HCT116 (cell line): ENCODE results near the gene KRTAP4-4. TPM values are rescaled to one million over a fixed set of nuclear protein-coding genes. Genes with fewer than 3 reads are reported as not detected.
A peak's percentile ranks its signal among the peaks of the same experiment; 100 is the strongest.
"Not testable (repeated sequence)": the region's sequence is repeated elsewhere in the genome, so short reads cannot be mapped to it uniquely, and the experiment has no call there.

Source experiments
- ATAC-seq: fragments of 200-7000 bp; cut with Tn5 transposase; 2 replicates; pipeline ENCODE4 v1.9.1; 2020; ENCODE audit warnings: mild to moderate bottlenecking, moderate library complexity
- BruUV-seq: library from RNA; stranded (reverse); fragments of 400-500 nt; replicated peaks from 2 replicates; lab custom pipeline; 2021; lab: Mats Ljungman, UMichigan
- CTCF ChIA-PET: fragments of 300-600 bp; sonication (Branson Sonifier 250); formaldehyde crosslinking; loops from one replicate; lab custom pipeline; 2021; ENCODE audit warnings: antibody characterized with exemption; lab: Charles Lee
- POLR2A ChIA-PET: fragments of 300-600, 350-600 bp; sonication (Branson Sonifier 250); formaldehyde crosslinking; loops from one replicate; lab custom pipeline; 2021; ENCODE audit warnings: antibody characterized with exemption; lab: Charles Lee
- RAD21 ChIA-PET, 2 experiments: fragments of 300-600 bp; sonication (Branson Sonifier 250); formaldehyde crosslinking; loops; one replicate each; lab custom pipeline; 2023; ENCODE audit warnings: low total read pairs in 2 of 2; ENCODE audit not compliant: uncharacterized antibody in 2 of 2, unreplicated experiment in 2 of 2, low non-redundant PET in 1 of 2; lab: Charles Lee
- DNase-seq: peaks from one replicate; pipeline ENCODE4 v3.0.0-alpha.2; 2010; ENCODE audit warnings: low read depth, low spot score
- H2AFZ ChIP-seq: fragments of 200-600 bp; shearing (Covaris generic), sonication (generic); 2 replicates; pipeline ENCODE4 v1.6.1; 2017; ENCODE audit warnings: low read depth, mixed run types, mixed read lengths, antibody characterized with exemption, low read length; ENCODE audit not compliant: poor library complexity, severe bottlenecking
- H3K27ac ChIP-seq: 2 replicates; pipeline ENCODE4 v1.5.1; 2012; ENCODE audit warnings: low read depth, low read length
- H3K27me3 ChIP-seq: fragments of 200-600 bp; sonication (generic); 2 replicates; pipeline ENCODE4 v1.6.1; 2016; ENCODE audit warnings: mixed run types, low read length, mixed read lengths; ENCODE audit not compliant: insufficient read depth
- H3K36me3 ChIP-seq, 2 experiments: fragments of 200-500 bp in 1 of 2; fragments of 200-600 bp in 1 of 2; sonication (Bioruptor generic) in 1 of 2; sonication (generic) in 1 of 2; 2 replicates each; pipeline versions ENCODE4 v1.5.1 to v1.6.1; 2014 to 2016; ENCODE audit warnings: low read length in 2 of 2, inconsistent platforms in 1 of 2, mixed read lengths in 1 of 2, mixed run types in 1 of 2; ENCODE audit not compliant: insufficient read depth in 2 of 2, control insufficient read depth in 1 of 2
- H3K4me1 ChIP-seq, 2 experiments: fragments of 200-600 bp in 1 of 2; sonication (generic) in 1 of 2; 2 replicates each; pipeline versions ENCODE4 v1.5.1 to v1.6.1; 2012 to 2017; ENCODE audit warnings: low read length in 2 of 2, inconsistent platforms in 1 of 2, mild to moderate bottlenecking in 1 of 2, mixed read lengths in 1 of 2, mixed run types in 1 of 2, moderate library complexity in 1 of 2; ENCODE audit not compliant: insufficient read depth in 2 of 2, control insufficient read depth in 1 of 2
- H3K4me2 ChIP-seq: fragments of 200-600 bp; sonication (generic); 2 replicates; pipeline ENCODE4 v1.6.1; 2017; ENCODE audit warnings: mixed run types, low read length, mixed read lengths
- H3K4me3 ChIP-seq, 2 experiments: fragments of 200-600 bp in 1 of 2; sonication (generic) in 1 of 2; replicated peaks in 1 of 2; 2 replicates each; pipeline ENCODE4 v1.5.1; 2011 to 2016; ENCODE audit warnings: low read length in 2 of 2, control low read depth in 1 of 2, low read depth in 1 of 2, mild to moderate bottlenecking in 1 of 2, mixed read lengths in 1 of 2, mixed run types in 1 of 2
- H3K79me2 ChIP-seq: fragments of 200-600 bp; sonication (generic); 2 replicates; pipeline ENCODE4 v1.6.1; 2017; ENCODE audit warnings: mild to moderate bottlenecking, mixed run types, low read length, moderate library complexity, mixed read lengths; ENCODE audit not compliant: insufficient read depth
- H3K9ac ChIP-seq: fragments of 200-600 bp; sonication (generic); 2 replicates; pipeline ENCODE4 v1.6.1; 2016; ENCODE audit warnings: low read length, mixed read lengths
- H3K9me2 ChIP-seq: fragments of 200-600 bp; sonication (generic), shearing (Covaris generic); 2 replicates; pipeline ENCODE4 v1.6.1; 2017; ENCODE audit warnings: mixed run types, mild to moderate bottlenecking, moderate library complexity; ENCODE audit not compliant: insufficient read depth
- H3K9me3 ChIP-seq, 2 experiments: fragments of 200-500 bp in 1 of 2; fragments of 200-600 bp in 1 of 2; sonication (Bioruptor generic) in 1 of 2; sonication (generic) in 1 of 2; 2 replicates each; pipeline ENCODE4 v1.6.1; 2014 to 2017; ENCODE audit warnings: low read length in 2 of 2, mixed read lengths in 2 of 2, inconsistent platforms in 1 of 2, low read depth in 1 of 2, mild to moderate bottlenecking in 1 of 2, mixed run types in 1 of 2, moderate library complexity in 1 of 2; ENCODE audit not compliant: control insufficient read depth in 1 of 2, insufficient read depth in 1 of 2
- H4K20me1 ChIP-seq: fragments of 200-600 bp; sonication (generic), shearing (Covaris generic); 2 replicates; pipeline ENCODE4 v1.6.1; 2017; ENCODE audit warnings: mixed run types, mild to moderate bottlenecking, moderate library complexity; ENCODE audit not compliant: insufficient read depth
- ATF3 ChIP-seq: IDR thresholded peaks from 2 replicates; pipeline ENCODE4 v1.6.1; 2012
- CBX3 ChIP-seq: IDR thresholded peaks from 2 replicates; pipeline ENCODE4 v1.6.1; 2012; ENCODE audit warnings: low read depth
- EGR1 ChIP-seq: IDR thresholded peaks from 2 replicates; pipeline ENCODE4 v1.6.1; 2012; ENCODE audit warnings: low read depth
- EZH2phosphoT487 ChIP-seq: fragments of 200-600 bp; IDR thresholded peaks from 2 replicates; pipeline ENCODE4 v1.6.1; 2018; ENCODE audit warnings: antibody characterized with exemption, borderline replicate concordance
- FOSL1 ChIP-seq: IDR thresholded peaks from 2 replicates; pipeline ENCODE4 v1.6.1; 2012; ENCODE audit warnings: low read depth
- JUND ChIP-seq: IDR thresholded peaks from 2 replicates; pipeline ENCODE4 v1.6.1; 2012
- MAX ChIP-seq: IDR thresholded peaks from 2 replicates; pipeline ENCODE4 v1.6.1; 2012
- POLR2AphosphoS5 ChIP-seq: IDR thresholded peaks from 2 replicates; pipeline ENCODE4 v1.6.1; 2011; ENCODE audit warnings: mild to moderate bottlenecking, low read depth, low read length, moderate library complexity
- RAD21 ChIP-seq: IDR thresholded peaks from 2 replicates; pipeline ENCODE4 v1.6.1; 2012; ENCODE audit warnings: low read depth, mild to moderate bottlenecking
- REST ChIP-seq: IDR thresholded peaks from 2 replicates; pipeline ENCODE4 v1.6.1; 2012; ENCODE audit warnings: low read depth
- SP1 ChIP-seq: IDR thresholded peaks from 2 replicates; pipeline ENCODE4 v1.6.1; 2012; ENCODE audit warnings: low read depth
- SRF ChIP-seq: IDR thresholded peaks from 2 replicates; pipeline ENCODE4 v1.6.1; 2012; ENCODE audit warnings: low read depth
- TCF7L2 ChIP-seq: IDR thresholded peaks from 2 replicates; pipeline ENCODE4 v1.7.0; 2011; ENCODE audit warnings: borderline replicate concordance, inconsistent platforms; ENCODE audit not compliant: insufficient read depth, insufficient read length; ENCODE audit errors: extremely low read depth
- ZBTB33 ChIP-seq: IDR thresholded peaks from 2 replicates; pipeline ENCODE4 v1.6.1; 2011; ENCODE audit warnings: mild to moderate bottlenecking, low read length, moderate library complexity; ENCODE audit not compliant: insufficient replicate concordance; ENCODE audit errors: extremely low read depth
- ZFX ChIP-seq: fragments of 450-650 bp; IDR thresholded peaks from 2 replicates; pipeline ENCODE4 v1.6.1; 2017
- intact Hi-C: fragments of 100-400 bp; cut with micrococcal nuclease; formaldehyde crosslinking; loops from 2 replicates; pipeline ENCODE4 v1.10.0; 2022
- total RNA-seq: library from RNA; stranded (reverse); gene quantifications from one replicate; pipeline ENCODE4 v1.2.1, GENCODE V29; 2021; ENCODE audit not compliant: unreplicated experiment

Gene KRTAP4-4
- total RNA-seq, 1 experiment from 2014 or later: not detected

- RAD21 ChIA-PET: no interaction called here
- no peaks in the 10 kb centered on the region for H3K9me2 ChIP-seq
- BruUV-seq: no TSS peak
- intact Hi-C loops: no loop called here
- peaks cover 0 to 3% of the 10 kb centered on the region in 2 experiments; a peak in 1 of 4 replicates for H3K36me3 ChIP-seq
- no peaks in the 10 kb centered on the region for H4K20me1 ChIP-seq
- ATAC-seq (no peak), DNase-seq (no peak)
- no peak overlapping the region for H2AFZ ChIP-seq
- H3K27me3 ChIP-seq: no peaks in the 10 kb centered on the region
- CTCF ChIA-PET: no interaction called here
- no peaks in the 10 kb centered on the region for H3K79me2 ChIP-seq
- peaks cover 0 to 27% of the 10 kb centered on the region in 2 experiments; a peak in 2 of 4 replicates for H3K4me1 ChIP-seq
- POLR2A ChIA-PET: no interaction called here
- H3K9me3 ChIP-seq: peaks cover 0 to 14% of the 10 kb centered on the region in 2 experiments; a peak in 1 of 4 replicates
- H3K4me3 ChIP-seq: no peak overlapping the region
- TF ChIP-seq REST (no peak), SP1 (no peak), JUND (no peak), EZH2phosphoT487 (no peak), FOSL1 (no peak), SRF (no peak), EGR1 (no peak), TCF7L2 (no peak), ATF3 (no peak), ZBTB33 (no peak), POLR2AphosphoS5 (no peak), RAD21 (no peak), MAX (no peak), CBX3 (no peak), ZFX (no peak)
- H3K4me2 ChIP-seq: no peak overlapping the region
- no peak overlapping the region for H3K9ac ChIP-seq
- peak overlapping the region; percentile 2; the same call in 1 of the 2 replicates for H3K27ac ChIP-seq
These were observed 35.5 kb downstream of the KRTAP4-4 start for GRCh38 chr17:41125064-41125463.

- H3K27me3 ChIP-seq, BruUV-seq, CTCF ChIA-PET, intact Hi-C loops, ATAC-seq, H3K9me2 ChIP-seq, DNase-seq, RAD21 ChIA-PET, H3K4me3 ChIP-seq, H3K36me3 ChIP-seq, H4K20me1 ChIP-seq, POLR2A ChIA-PET, H3K9ac ChIP-seq, H2AFZ ChIP-seq, H3K79me2 ChIP-seq: not testable (repeated sequence)
- Histone ChIP-seq H3K27ac (peak within 1 kb of the TSS; percentile 2), H3K9me3 (peaks cover 0 to 14% of the 10 kb centered on the region in 2 experiments; a peak in 1 of 4 replicates), H3K4me2 (peak within 1 kb of the TSS; percentile 46), H3K4me1 (peaks cover 0 to 27% of the 10 kb centered on the region in 2 experiments; a peak in 2 of 4 replicates)
These were observed 36.6 kb downstream of the KRTAP4-4 start, which contains the start of gene KRTAP4-12 for GRCh38 chr17:41123991-41124371. Gene KRTAP4-12 (minus strand): TSS chr17:41124182. CDS start chr17:41124122, 60 bp downstream.
